Measurements from ENCODE around the gene PPM1B. TPM values are rescaled to one million over a fixed set of nuclear protein-coding genes. Genes with fewer than 3 reads are reported as not detected.

PPM1B gene
- total and polyA plus RNA-seq, 2 of the 8 experiments (the other 6 are each of a cell fraction or from before 2014, with no cell fraction given) = 43.6 to 126 TPM

DNA sequence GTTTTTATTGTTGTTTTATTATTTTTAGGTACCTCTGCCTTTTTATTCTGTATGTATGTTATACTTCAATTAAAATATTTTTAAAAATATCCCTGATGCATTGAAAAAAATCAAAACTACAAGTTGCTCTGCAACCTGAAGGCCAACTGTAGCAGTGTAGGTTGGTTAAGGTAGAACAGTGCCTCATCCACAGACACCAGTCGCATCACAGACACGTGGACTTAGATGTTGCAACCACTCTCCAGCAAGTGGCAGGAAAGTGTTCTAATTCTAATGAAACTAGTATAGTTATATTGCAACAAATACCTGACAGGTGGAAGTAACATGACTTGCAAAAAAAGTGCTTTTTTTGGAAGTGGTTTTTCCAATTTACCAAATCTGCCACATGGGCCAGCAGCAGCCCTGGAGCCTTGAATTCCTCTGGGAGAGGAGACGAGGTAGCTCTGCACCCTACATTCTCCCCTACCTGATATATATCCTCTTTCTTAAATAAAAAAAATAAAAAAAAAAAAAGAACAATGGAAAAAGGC is 78.2 kb downstream of the PPM1B start:
- Histone ChIP-seq H2BK120ac (replicated peaks; ENCODE audit: low read depth, low read length) (no peak overlapping the region), H2BK12ac (ENCODE audit: low read depth, low read length) (no peak overlapping the region), H2BK5ac (ENCODE audit: low read depth, low read length) (no peak overlapping the region), H3K56ac (replicated peaks; ENCODE audit: insufficient read length, low read depth, low read length) (no peak overlapping the region), H3K27me3 (replicated peaks in 1 of 4; ENCODE audit: control insufficient read depth in 3 of 4, extremely low read depth in 1 of 4, insufficient read depth in 3 of 4, low read length in 3 of 4) (no peaks in the 10 kb centered on the region), H4K8ac (ENCODE audit: extremely low read depth, insufficient read depth, low read length) (no peak overlapping the region), H3K23me2 (ENCODE audit: low read depth, low read length) (no peaks in the 10 kb centered on the region), H3K4me3 (ENCODE audit: extremely low read depth in 1 of 4, insufficient read depth in 2 of 4, low read depth in 3 of 4, low read length in 4 of 4) (no peak overlapping the region), H3K23ac (ENCODE audit: insufficient read length) (no peak overlapping the region), H2AK5ac (ENCODE audit: low read depth, low read length) (no peak overlapping the region), H2BK20ac (ENCODE audit: low read length) (no peak overlapping the region), H3K18ac (ENCODE audit: extremely low read depth, low read length) (no peak overlapping the region), H4K20me1 (replicated peaks in 1 of 2; ENCODE audit: control insufficient read depth in 1 of 2, insufficient read depth in 2 of 2, low read length in 2 of 2) (no peaks in the 10 kb centered on the region), H2AFZ (ENCODE audit: low read length) (no peak overlapping the region), H3K79me2 (ENCODE audit: control insufficient read depth in 1 of 2, insufficient read depth in 2 of 2, low read length in 2 of 2) (no peaks in the 10 kb centered on the region), H3K4ac (replicated peaks; ENCODE audit: insufficient read length, low read depth, low read length) (no peak overlapping the region), H3K4me2 (ENCODE audit: insufficient read depth in 1 of 2, low read depth in 2 of 2, low read length in 2 of 2) (no peak overlapping the region), H4K91ac (replicated peaks; ENCODE audit: insufficient read length, low read length) (no peak overlapping the region), H3K27ac (ENCODE audit: low read depth, low read length) (no peak overlapping the region), H3K9ac (replicated peaks in 1 of 4; ENCODE audit: extremely low read depth in 1 of 4, low read depth in 3 of 4, low read length in 3 of 4) (no peak overlapping the region), H2BK15ac (ENCODE audit: low read length) (no peak overlapping the region), H4K5ac (ENCODE audit: insufficient read length, low read depth, low read length) (no peak overlapping the region), H3K4me1 (replicated peaks in 1 of 4; ENCODE audit: control insufficient read depth in 3 of 4, insufficient read depth in 4 of 4, low read length in 3 of 4) (peaks cover 2 to 8% (median 2%) of the 10 kb centered on the region in 4 experiments; a peak in 5 of 7 replicates), H3K9me3 (ENCODE audit: insufficient read depth in 2 of 2, low read depth in 1 of 2, low read length in 1 of 2) (no peaks in the 10 kb centered on the region), H3K36me3 (ENCODE audit: control insufficient read depth in 2 of 4, insufficient read depth in 4 of 4, low read length in 3 of 4) (no peaks in the 10 kb centered on the region), H3K79me1 (ENCODE audit: low read depth, low read length) (no peaks in the 10 kb centered on the region), H3K14ac (ENCODE audit: insufficient read length) (no peak overlapping the region)
- ChIA-PET POLR2A (ENCODE audit: partially characterized antibody) (interaction anchor here (1.4 to 1.5 kb wide), 2 partner anchors 9 to 79 kb away, joined by 4 to 5 read pairs; partner anchors contain the start of gene PPM1B), CTCF (ENCODE audit: partially characterized antibody) (interaction anchor here (1.0 to 3.3 kb wide), 10 partner anchors 9 to 708 kb away, joined by 3 to 16 read pairs (median 4); no protein-coding TSS in a partner anchor)
- FAIRE-seq (no peak), DNase-seq (ENCODE audit: low read depth in 1 of 2, low spot score in 2 of 2) (no peak)
- 76% methylated on average over 3 of the region's 3 CpGs; no CpG with 5 or more reads in 1 of the 2 experiments for WGBS, 2 experiments (ENCODE audit: extremely low coverage in 1 of 2, insufficient coverage in 1 of 2, insufficient read length in 1 of 2, insufficient replicate concordance in 2 of 2, low coverage in 1 of 2, low lambda C conversion rate in 2 of 2, missing lambda C conversion rate in 1 of 2)
- TF ChIP-seq EP300 (IDR thresholded peaks at IDR 0.05; ENCODE audit: borderline replicate concordance in 1 of 2, low read depth in 2 of 2, low read length in 2 of 2) (no peak), RAD21 (IDR thresholded peaks at IDR 0.05 in 1 of 2, conservative IDR thresholded peaks at IDR 0.05 in 1 of 2; ENCODE audit: low read depth in 2 of 2, low read length in 2 of 2) (no peak), SRF (IDR thresholded peaks at IDR 0.05; ENCODE audit: low read depth, low read length) (no peak), SAP30 (IDR thresholded peaks at IDR 0.05; ENCODE audit: insufficient read depth, insufficient replicate concordance, low read length) (no peak), JUND (IDR thresholded peaks at IDR 0.05; ENCODE audit: low read length) (no peak), POU5F1 (IDR thresholded peaks at IDR 0.05; ENCODE audit: low read depth, low read length) (no peak), RFX5 (IDR thresholded peaks at IDR 0.05; ENCODE audit: borderline replicate concordance, low read depth, low read length) (no peak), SP2 (IDR thresholded peaks at IDR 0.05; ENCODE audit: low read length) (no peak), SUZ12 (IDR thresholded peaks at IDR 0.05; ENCODE audit: low read length) (no peak), KDM4A (IDR thresholded peaks at IDR 0.05; ENCODE audit: low read depth, low read length, severe bottlenecking) (no peak), RNF2 (IDR thresholded peaks at IDR 0.05; ENCODE audit: borderline replicate concordance, low read depth, low read length, missing control alignments, poor library complexity, severe bottlenecking) (no peak)
- TF ChIP-seq, protein P1, sequence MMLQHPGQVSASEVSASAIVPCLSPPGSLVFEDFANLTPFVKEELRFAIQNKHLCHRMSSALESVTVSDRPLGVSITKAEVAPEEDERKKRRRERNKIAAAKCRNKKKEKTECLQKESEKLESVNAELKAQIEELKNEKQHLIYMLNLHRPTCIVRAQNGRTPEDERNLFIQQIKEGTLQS (IDR thresholded peaks at IDR 0.05; ENCODE audit: insufficient read depth, low read depth, low read length) = no peak
